Measurements from ENCODE around the gene ACHE. TPM values are rescaled to one million over a fixed set of nuclear protein-coding genes. Genes with fewer than 3 reads are reported as not detected.

Gene ACHE
- polyA plus RNA-seq, 2 of the 4 experiments (the other 2 are of a cell fraction): 0.17 to 0.62 TPM

DNA sequence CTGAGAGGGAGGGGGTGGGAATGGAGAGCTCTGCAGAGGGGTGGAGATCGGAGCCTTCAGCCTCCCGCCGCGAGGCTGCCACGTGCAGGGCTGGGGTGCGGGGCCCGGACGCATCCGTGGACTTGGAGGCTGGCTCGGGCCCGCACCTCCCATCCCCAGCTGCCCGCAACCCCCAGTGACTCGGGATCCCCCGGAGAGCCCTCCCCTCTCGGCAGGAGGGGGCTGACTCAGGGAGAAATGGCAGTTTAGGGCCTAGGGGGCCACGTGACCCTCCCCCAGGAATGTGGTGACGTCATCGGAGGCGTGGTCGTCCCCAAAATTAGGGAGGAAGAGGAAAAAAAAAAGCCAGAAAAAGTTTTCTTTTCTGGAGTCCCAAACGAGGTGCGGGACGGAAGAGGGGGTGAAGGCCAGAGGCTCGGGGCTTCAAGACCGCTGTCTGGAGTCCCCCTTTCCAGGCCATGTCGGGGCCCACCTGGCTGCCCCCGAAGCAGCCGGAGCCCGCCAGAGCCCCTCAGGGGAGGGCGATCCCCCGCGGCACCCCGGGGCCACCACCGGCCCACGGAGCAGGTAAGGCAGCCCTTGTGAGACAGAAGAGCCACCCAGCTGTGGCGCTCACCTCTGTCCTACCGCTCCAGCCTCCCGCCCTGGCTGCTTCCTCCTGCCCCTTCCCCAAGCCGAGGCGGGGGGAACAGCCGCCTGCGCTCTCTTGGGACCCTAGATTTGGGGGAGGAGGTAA, 28.5 kb downstream of the ACHE start, which contains the start of gene TRIP6:
TRIP6 (plus strand) TSS at position 348 of the 736 bp plus-strand sequence; CDS start at position 459, 111 bp downstream.
- FAIRE-seq (no peak), ATAC-seq (peak; percentile 69 to 82), DNase-seq (ENCODE audit: low read depth in 1 of 2, low spot score in 1 of 2) (peak; percentile 79 to 93)
- TF ChIP-seq JUN (IDR thresholded peaks at IDR 0.05) (peak; percentile 35 to 63; a peak in 2 of 5 replicates), MAZ (IDR thresholded peaks at IDR 0.05; ENCODE audit: borderline replicate concordance, low read depth, low read length) (no peak), MAFK (IDR thresholded peaks at IDR 0.05; ENCODE audit: partially characterized antibody) (peak; percentile 53), NPAS2 (CRISPR knock-in tag; IDR thresholded peaks at IDR 0.05; ENCODE audit: borderline replicate concordance) (peak; percentile 81), RFX5 (IDR thresholded peaks at IDR 0.05) (no peak), TP53 (CRISPR knock-in tag; IDR thresholded peaks at IDR 0.05) (no peak), CEBPB (IDR thresholded peaks at IDR 0.05) (0 out of 4 replicates have a peak, but pooled peaks of 1 of the 2 experiments have one; percentile 1), EHF (CRISPR knock-in tag; IDR thresholded peaks at IDR 0.05) (0 out of 2 replicates have a peak, but pooled peaks have one; percentile 59), PHF8 (IDR thresholded peaks at IDR 0.05; ENCODE audit: borderline replicate concordance, low read depth) (peak; percentile 81; the same call in 1 of the 2 replicates), FOSL2 (IDR thresholded peaks at IDR 0.05) (peak; percentile 18; the same call in 1 of the 2 replicates), FOSL2 (CRISPR knock-in tag; IDR thresholded peaks at IDR 0.05) (peak; percentile 95), TFCP2L1 (CRISPR knock-in tag; IDR thresholded peaks at IDR 0.05) (peak; percentile 49; the same call in 1 of the 2 replicates)
- TF ChIP-seq, protein P1, sequence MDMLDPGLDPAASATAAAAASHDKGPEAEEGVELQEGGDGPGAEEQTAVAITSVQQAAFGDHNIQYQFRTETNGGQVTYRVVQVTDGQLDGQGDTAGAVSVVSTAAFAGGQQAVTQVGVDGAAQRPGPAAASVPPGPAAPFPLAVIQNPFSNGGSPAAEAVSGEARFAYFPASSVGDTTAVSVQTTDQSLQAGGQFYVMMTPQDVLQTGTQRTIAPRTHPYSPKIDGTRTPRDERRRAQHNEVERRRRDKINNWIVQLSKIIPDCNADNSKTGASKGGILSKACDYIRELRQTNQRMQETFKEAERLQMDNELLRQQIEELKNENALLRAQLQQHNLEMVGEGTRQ (IDR thresholded peaks at IDR 0.05): peak; percentile 91
- TF ChIP-seq, protein P2, sequence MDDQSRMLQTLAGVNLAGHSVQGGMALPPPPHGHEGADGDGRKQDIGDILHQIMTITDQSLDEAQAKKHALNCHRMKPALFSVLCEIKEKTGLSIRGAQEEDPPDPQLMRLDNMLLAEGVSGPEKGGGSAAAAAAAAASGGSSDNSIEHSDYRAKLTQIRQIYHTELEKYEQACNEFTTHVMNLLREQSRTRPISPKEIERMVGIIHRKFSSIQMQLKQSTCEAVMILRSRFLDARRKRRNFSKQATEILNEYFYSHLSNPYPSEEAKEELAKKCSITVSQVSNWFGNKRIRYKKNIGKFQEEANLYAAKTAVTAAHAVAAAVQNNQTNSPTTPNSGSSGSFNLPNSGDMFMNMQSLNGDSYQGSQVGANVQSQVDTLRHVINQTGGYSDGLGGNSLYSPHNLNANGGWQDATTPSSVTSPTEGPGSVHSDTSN (IDR thresholded peaks at IDR 0.05): no peak
- TF ChIP-seq, protein P3, sequence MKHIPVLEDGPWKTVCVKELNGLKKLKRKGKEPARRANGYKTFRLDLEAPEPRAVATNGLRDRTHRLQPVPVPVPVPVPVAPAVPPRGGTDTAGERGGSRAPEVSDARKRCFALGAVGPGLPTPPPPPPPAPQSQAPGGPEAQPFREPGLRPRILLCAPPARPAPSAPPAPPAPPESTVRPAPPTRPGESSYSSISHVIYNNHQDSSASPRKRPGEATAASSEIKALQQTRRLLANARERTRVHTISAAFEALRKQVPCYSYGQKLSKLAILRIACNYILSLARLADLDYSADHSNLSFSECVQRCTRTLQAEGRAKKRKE (CRISPR knock-in tag; IDR thresholded peaks at IDR 0.05; ENCODE audit: low read depth): peak; percentile 57
- TF ChIP-seq, protein P4, sequence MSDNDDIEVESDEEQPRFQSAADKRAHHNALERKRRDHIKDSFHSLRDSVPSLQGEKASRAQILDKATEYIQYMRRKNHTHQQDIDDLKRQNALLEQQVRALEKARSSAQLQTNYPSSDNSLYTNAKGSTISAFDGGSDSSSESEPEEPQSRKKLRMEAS (IDR thresholded peaks at IDR 0.05): peak; percentile 93
- TF ChIP-seq, protein P5, sequence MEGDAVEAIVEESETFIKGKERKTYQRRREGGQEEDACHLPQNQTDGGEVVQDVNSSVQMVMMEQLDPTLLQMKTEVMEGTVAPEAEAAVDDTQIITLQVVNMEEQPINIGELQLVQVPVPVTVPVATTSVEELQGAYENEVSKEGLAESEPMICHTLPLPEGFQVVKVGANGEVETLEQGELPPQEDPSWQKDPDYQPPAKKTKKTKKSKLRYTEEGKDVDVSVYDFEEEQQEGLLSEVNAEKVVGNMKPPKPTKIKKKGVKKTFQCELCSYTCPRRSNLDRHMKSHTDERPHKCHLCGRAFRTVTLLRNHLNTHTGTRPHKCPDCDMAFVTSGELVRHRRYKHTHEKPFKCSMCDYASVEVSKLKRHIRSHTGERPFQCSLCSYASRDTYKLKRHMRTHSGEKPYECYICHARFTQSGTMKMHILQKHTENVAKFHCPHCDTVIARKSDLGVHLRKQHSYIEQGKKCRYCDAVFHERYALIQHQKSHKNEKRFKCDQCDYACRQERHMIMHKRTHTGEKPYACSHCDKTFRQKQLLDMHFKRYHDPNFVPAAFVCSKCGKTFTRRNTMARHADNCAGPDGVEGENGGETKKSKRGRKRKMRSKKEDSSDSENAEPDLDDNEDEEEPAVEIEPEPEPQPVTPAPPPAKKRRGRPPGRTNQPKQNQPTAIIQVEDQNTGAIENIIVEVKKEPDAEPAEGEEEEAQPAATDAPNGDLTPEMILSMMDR (IDR thresholded peaks at IDR 0.05): no peak
- TF ChIP-seq, protein P6, sequence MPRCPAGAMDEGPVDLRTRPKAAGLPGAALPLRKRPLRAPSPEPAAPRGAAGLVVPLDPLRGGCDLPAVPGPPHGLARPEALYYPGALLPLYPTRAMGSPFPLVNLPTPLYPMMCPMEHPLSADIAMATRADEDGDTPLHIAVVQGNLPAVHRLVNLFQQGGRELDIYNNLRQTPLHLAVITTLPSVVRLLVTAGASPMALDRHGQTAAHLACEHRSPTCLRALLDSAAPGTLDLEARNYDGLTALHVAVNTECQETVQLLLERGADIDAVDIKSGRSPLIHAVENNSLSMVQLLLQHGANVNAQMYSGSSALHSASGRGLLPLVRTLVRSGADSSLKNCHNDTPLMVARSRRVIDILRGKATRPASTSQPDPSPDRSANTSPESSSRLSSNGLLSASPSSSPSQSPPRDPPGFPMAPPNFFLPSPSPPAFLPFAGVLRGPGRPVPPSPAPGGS (IDR thresholded peaks at IDR 0.05): peak; percentile 61; the same call in 1 of the 3 replicates
- TF ChIP-seq, protein P7, sequence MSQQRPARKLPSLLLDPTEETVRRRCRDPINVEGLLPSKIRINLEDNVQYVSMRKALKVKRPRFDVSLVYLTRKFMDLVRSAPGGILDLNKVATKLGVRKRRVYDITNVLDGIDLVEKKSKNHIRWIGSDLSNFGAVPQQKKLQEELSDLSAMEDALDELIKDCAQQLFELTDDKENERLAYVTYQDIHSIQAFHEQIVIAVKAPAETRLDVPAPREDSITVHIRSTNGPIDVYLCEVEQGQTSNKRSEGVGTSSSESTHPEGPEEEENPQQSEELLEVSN (IDR thresholded peaks at IDR 0.05; ENCODE audit: borderline replicate concordance, low read depth): peak; percentile 69; the same call in 1 of the 2 replicates
- H3K4me3 ChIP-seq: peak within 1 kb of the TSS; percentile 69
- peaks cover 22% of the 10 kb centered on the region for H3K4me1 ChIP-seq
- H3K4me2 ChIP-seq: peak within 1 kb of the TSS; percentile 80
- WGBS (ENCODE audit: missing lambda C conversion rate): 37% methylated on average over 29 of the region's 42 CpGs
- no peaks in the 10 kb centered on the region for H3K9me3 ChIP-seq
- ChIA-PET POLR2A (interaction anchor here (0.8 to 1.0 kb wide), 3 partner anchors 8 to 161 kb away, joined by 3 to 4 read pairs (median 3); partner anchors contain the start of genes POP7 and SRRT), CTCF (interaction anchor here (1.0 to 1.6 kb wide), 2 partner anchors 10 to 16 kb away, joined by 3 to 6 read pairs; partner anchors contain the start of gene SLC12A9)
- peak within 1 kb of the TSS; percentile 95 to 98 for H3K27ac ChIP-seq
